SK-MEL-5 (cell line): ENCODE data around the gene NEK1. TPM values are rescaled to one million over a fixed set of nuclear protein-coding genes. Genes with fewer than 3 reads are reported as not detected.
A peak's percentile ranks its signal among the peaks of the same experiment; 100 is the strongest.
"Not testable (repeated sequence)": the region's sequence is repeated elsewhere in the genome, so short reads cannot be mapped to it uniquely, and the experiment has no call there.

Experiments
- DNase-seq: peaks from one replicate; pipeline ENCODE4 v3.0.0-alpha.2; 2016; ENCODE audit warnings: low read depth, low spot score
- in situ Hi-C: cut with HindIII; loops from 2 replicates; pipeline ENCODE4 v1.10.0; 2016; ENCODE audit warnings: low sequenced_read_pairs, high pct_unique_total_duplicates, low pct_unique_long_range_greater_than_20kb
- total RNA-seq: library from RNA; depleted of rRNA; stranded (reverse); fragments of >200 nt; shearing (Covaris generic); gene quantifications from 2 replicates; pipeline ENCODE4 v1.2.3, GENCODE V29; 2014

NEK1 gene
- total RNA-seq, 1 experiment from 2014 or later: 7.6 TPM

- DNase-seq: peak; percentile 73
- in situ Hi-C loops: no loop called here
These were observed 46.2 kb downstream of the NEK1 start for GRCh38 chr4:169566021-169566818.

DNA sequence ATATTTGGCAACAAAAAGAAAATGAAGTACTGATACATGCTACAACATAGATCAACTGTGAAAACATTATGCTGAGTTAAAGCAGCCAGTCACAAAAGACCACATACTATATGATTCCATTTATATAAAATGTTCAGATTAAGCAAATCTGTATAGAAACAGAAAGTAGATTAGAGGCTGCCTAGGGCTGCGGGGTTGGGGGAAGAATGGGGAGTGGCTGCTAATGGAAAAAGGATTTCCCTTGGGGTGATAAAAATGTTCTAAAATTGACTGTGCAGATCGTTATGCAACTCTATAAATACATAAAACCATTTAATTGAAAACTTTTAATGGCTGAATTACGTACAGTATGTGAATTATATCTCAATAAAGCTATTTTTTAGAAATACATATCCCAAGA is 46.8 kb downstream of the NEK1 start:
- DNase-seq: no peak
- in situ Hi-C loops: no loop called here

DNA sequence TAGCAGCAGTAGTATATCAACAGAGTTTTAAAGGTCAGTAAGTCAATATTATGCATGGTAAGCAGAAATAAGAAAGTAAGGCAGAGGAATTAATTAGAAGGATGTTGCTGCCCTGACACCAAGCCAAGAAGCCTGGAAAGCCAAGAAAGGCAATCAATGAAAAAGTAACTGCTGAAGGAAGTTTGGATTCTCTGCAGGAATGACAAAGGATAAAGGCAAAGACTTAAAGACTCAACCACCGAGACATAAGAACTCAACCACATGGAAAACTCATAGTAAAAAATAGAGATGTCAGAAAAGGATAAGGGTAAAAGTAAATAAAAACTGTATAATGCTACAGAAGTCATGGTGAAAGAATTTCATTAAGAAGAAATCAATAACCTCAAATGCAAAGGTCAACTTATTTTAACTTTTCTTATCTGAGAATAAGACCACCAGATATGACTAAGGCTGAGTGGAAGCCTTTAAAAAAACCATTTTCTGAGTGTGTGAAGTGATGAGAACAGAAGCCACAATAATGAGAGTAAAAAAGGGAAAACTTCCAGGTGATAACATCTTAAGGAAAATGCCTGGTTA is 55.2 kb downstream of the NEK1 start:
- DNase-seq: no peak
- in situ Hi-C loops: no loop called here

DNA sequence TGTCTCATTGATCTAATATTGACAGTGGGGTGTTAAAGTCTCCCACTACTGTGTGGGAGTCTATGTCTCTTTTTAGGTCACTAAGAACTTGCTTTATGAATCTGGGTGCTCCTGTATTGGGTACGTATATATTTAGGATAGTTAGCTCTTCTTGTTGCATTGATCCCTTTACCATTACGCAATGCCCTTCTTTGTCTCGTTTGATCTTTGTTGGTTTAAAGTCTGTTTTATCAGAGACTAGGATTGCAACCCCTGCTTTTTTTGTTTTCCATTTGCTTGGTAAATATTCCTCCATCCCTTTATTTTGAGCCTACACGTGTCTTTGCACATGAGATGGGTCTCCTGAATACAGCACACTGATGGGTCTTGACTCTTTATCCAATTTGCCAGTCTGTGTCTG is 65.8 kb downstream of the NEK1 start:
- DNase-seq, in situ Hi-C loops: not testable (repeated sequence)

DNA sequence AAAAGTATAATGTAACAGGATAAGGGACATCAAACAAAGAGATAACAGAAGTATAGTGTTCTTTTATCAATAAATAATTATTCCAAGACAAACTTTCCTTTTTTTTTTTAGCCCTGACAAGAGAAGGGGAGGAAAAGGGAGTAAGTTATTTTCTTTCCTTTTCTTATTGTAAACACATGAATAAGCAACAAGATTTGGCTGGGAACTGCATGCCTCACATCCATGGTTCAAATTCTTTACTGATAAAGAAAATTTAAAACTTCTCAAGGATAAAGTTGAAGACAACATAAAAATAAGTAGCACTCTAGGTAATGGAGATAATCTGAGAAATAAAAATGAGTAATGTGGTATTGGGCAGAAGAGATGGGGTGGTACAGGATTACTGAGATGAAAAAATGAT is 71.6 kb downstream of the NEK1 start:
- no peak for DNase-seq
- in situ Hi-C loops: no loop called here

DNA sequence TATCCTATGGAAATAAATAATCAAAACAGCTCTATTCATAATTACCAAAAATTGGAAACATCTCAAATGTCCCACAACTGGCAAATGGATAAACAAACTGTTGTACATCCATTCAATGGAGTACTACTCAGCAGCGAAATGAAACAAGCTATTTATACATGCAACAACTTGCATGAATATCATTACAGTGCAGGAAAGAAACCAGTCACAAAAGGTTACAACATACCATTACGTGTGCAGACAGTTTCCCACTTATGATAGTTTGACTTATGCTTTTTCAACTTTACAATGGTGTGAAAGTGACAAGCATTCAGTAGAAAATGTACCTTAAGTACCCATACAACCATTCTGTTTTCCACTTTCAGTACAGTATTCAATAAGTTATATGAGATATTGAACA is 82.3 kb downstream of the NEK1 start:
- in situ Hi-C loops: no loop called here
- no peak for DNase-seq

DNA sequence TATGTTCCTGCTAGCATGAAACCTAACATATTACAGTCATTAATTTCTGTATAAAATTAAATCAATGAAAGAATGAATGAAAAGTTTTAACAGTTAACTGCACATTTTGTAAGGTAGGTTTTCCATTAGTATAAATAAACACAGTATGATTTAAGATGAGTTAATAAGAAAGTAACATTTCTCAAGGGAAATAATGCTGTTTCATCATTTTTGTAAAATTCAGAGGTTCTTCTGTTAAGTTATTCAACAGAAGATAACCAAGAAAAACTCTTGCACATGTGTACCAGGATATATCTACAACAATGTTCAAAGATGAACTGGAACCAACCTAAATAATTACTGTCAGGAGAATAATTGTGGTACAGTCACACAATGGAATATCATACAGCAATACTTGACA is 88.6 kb downstream of the NEK1 start:
- in situ Hi-C loops: no loop called here

GRCh38 chr4:169510617-169511016 is 101.8 kb downstream of the NEK1 start:
- in situ Hi-C loops: no loop called here
- DNase-seq: no peak

More for the DNA sequence above, 88.6 kb downstream of the NEK1 start:
- no peak for DNase-seq

DNA sequence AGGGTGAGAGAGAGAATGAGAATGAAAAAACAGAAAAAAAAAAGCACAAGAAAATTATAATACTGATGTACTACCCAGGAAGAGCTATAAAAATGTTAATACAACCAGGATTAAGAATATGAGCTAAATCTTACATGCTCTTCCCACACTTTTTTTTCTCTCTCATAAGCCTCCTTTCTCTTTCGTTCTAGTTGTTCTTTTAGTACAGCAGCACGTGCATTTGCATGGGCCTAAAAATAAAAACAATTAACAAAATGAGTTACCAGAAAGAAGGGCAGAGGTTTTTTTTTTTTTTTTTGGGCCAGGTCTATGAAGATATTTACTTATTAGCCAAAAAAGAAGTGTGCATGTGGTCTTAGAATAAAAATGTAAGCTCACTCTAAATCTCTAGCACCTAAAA is 105.5 kb downstream of the NEK1 start:
- in situ Hi-C loops: no loop called here
- DNase-seq: no peak

GRCh38 chr4:169499907-169500306 is 112.5 kb downstream of the NEK1 start:
- DNase-seq, in situ Hi-C loops: not testable (repeated sequence)

GRCh38 chr4:169494234-169494633 is 118.1 kb downstream of the NEK1 start:
- in situ Hi-C loops, DNase-seq: not testable (repeated sequence)

DNA sequence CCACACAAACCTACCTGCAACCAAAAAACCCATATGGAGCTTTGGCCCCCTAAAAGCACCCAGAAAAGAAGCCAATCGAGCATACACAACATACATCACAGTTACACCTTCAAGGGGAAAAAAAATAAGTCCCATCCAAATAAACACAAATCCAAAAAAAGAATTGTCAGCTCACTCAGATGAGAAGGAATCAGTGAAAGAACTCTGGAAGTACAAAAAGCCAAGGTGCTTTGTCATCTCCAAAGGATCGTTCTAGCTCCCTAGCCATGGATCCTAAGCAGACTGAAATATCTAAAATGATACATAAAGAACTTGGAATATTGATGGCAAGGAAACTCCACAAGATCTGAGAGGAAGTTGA is 119.2 kb downstream of the NEK1 start:
- DNase-seq: no peak
- in situ Hi-C loops: no loop called here

DNA sequence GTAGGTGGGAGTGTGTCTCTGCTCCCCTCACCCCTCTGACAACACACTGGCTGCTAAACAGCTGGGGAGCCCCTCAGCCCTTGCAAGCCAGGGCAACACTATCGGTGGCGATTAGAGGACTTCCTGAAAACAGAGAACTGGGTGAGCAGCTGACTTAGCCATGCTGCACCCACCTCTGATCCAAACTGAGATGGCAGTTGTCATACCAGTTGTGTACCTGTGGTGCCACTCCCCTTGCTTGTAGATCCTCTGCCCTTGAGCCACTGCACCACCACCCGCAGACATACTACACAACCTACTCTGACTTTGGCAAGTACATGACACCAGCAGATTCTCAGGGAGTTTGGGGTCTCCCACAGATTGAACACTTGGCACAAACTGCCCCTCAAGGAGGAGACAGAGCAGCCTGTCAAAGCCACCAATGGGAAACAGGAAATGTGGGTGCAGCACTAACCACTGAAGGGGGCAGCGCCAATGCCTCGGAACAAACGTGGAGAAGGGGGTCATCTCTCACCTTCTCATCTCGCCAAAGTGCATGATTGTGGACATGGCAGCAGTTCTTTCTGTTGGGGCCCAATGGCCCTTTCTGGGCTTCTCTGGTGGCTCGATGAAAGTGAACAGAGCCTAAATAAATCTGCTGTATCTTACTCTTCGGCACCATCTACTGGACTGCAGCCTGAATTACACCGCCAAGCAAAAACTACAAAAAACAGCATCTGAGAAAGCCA is 119.8 kb downstream of the NEK1 start:
- in situ Hi-C loops: no loop called here
- peak; percentile 64 for DNase-seq

DNA sequence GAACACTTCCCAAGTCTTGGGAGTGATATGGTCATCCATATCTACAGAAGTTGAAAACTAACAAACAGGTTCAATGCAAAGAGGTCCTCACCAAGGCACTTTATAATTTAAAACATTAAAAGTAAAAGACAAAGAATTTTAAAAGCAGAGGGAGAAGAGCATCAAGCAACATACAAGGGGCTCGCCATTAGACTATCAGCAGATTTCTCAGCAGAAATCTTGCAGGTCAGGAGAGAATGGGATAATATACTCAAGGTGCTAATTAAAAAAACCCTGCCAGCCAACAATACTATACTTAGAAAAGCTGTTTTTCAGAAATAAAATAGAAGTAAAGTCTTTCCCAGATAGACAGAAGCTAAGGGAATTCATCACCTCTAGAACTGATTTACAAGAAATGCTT is 121.2 kb downstream of the NEK1 start:
- in situ Hi-C loops: no loop called here

GRCh38 chr4:169489306-169489705 is 123.1 kb downstream of the NEK1 start:
- no peak for DNase-seq
- in situ Hi-C loops: no loop called here

More for the DNA sequence above, 121.2 kb downstream of the NEK1 start:
- DNase-seq: no peak

- in situ Hi-C loops: no loop called here
- DNase-seq: peak; percentile 72
These were observed 126.3 kb downstream of the NEK1 start for GRCh38 chr4:169485791-169486742.

GRCh38 chr4:169485086-169485485 is 127.3 kb downstream of the NEK1 start:
- no peak for DNase-seq
- in situ Hi-C loops: no loop called here

- peak; percentile 61 for DNase-seq
- in situ Hi-C loops: no loop called here
These were observed 127.9 kb downstream of the NEK1 start for GRCh38 chr4:169484485-169484884.
